GM23338 (cell line): ENCODE data around the gene TMEM252. TPM values are rescaled to one million over a fixed set of nuclear protein-coding genes. Genes with fewer than 3 reads are reported as not detected.

Experiments used
- ATAC-seq: fragments of 200-7000 bp; cut with Tn5 transposase; 3 replicates; pipeline ENCODE4 v1.9.1; 2020
- DNase-seq: peaks from one replicate; pipeline ENCODE4 v3.0.0-alpha.2; 2015; ENCODE audit warnings: low spot score
- H2AFZ ChIP-seq: fragments of 200-600 bp; sonication (generic); 2 replicates; pipeline ENCODE4 v1.8.0; 2016; ENCODE audit warnings: antibody characterized with exemption, mild to moderate bottlenecking, moderate library complexity
- H3F3A ChIP-seq: fragments of 200-600 bp; sonication (generic); replicated peaks from 2 replicates; pipeline ENCODE4 v1.8.0; 2017; ENCODE audit warnings: antibody characterized with exemption, mixed run types, low read depth
- H3K27ac ChIP-seq: fragments of 200-600 bp; sonication (generic); 2 replicates; pipeline ENCODE4 v1.6.1; 2016; ENCODE audit warnings: low read depth
- H3K27me3 ChIP-seq: fragments of 200-600 bp; sonication (generic); 2 replicates; pipeline ENCODE4 v1.8.0; 2016; ENCODE audit warnings: mild to moderate bottlenecking, mixed run types, moderate library complexity; ENCODE audit not compliant: insufficient read depth
- H3K36me3 ChIP-seq: fragments of 200-600 bp; sonication (generic); 2 replicates; pipeline ENCODE4 v1.8.0; 2016; ENCODE audit warnings: mild to moderate bottlenecking; ENCODE audit not compliant: insufficient read depth
- H3K4me1 ChIP-seq: fragments of 200-600 bp; sonication (generic); 2 replicates; pipeline ENCODE4 v1.8.0; 2016; ENCODE audit warnings: mild to moderate bottlenecking, moderate library complexity; ENCODE audit not compliant: insufficient read depth
- H3K4me2 ChIP-seq: fragments of 200-600 bp; sonication (generic); 2 replicates; pipeline ENCODE4 v1.7.1; 2017; ENCODE audit warnings: mixed run types
- H3K4me3 ChIP-seq: fragments of 200-600 bp; sonication (generic); 2 replicates; pipeline ENCODE4 v1.6.1; 2016; ENCODE audit warnings: mixed run types
- H3K79me2 ChIP-seq: fragments of 200-600 bp; sonication (generic); replicated peaks from 2 replicates; pipeline ENCODE4 v1.8.0; 2017; ENCODE audit warnings: mild to moderate bottlenecking; ENCODE audit not compliant: insufficient read depth
- H3K9me2 ChIP-seq: fragments of 200-600 bp; sonication (generic); 2 replicates; pipeline ENCODE4 v1.8.0; 2017; ENCODE audit not compliant: insufficient read depth
- H4K20me1 ChIP-seq: fragments of 200-600 bp; sonication (generic); replicated peaks from 2 replicates; pipeline ENCODE4 v1.8.0; 2017; ENCODE audit warnings: mild to moderate bottlenecking; ENCODE audit not compliant: insufficient read depth
- H3K27ac Mint-ChIP-seq: 2 replicates; pipeline ENCODE4 v1.8.0; 2020; ENCODE audit warnings: inconsistent platforms, mild to moderate bottlenecking, moderate library complexity, mixed read lengths
- H3K27me3 Mint-ChIP-seq: 3 replicates; pipeline ENCODE4 v1.8.0; 2022; ENCODE audit warnings: low read depth, mild to moderate bottlenecking, moderate library complexity, mixed read lengths, inconsistent platforms; ENCODE audit not compliant: insufficient read depth, poor library complexity
- H3K36me3 Mint-ChIP-seq: 3 replicates; pipeline ENCODE4 v1.8.0; 2021; ENCODE audit warnings: low read depth, mild to moderate bottlenecking, inconsistent platforms, moderate library complexity, mixed read lengths
- H3K4me1 Mint-ChIP-seq: 3 replicates; pipeline ENCODE4 v1.8.0; 2020; ENCODE audit warnings: mild to moderate bottlenecking, inconsistent platforms, mixed read lengths
- H3K4me3 Mint-ChIP-seq: 3 replicates; pipeline ENCODE4 v1.8.0; 2021; ENCODE audit warnings: moderate library complexity, mild to moderate bottlenecking, inconsistent platforms, mixed read lengths
- H3K9me3 Mint-ChIP-seq: 3 replicates; pipeline ENCODE4 v1.8.0; 2020; ENCODE audit warnings: moderate library complexity, mild to moderate bottlenecking, inconsistent platforms, mixed read lengths
- CREB1 ChIP-seq: fragments of 250-450 bp; sonication (Bioruptor Pico); IDR thresholded peaks from 2 replicates; pipeline ENCODE4 v1.5.0; 2020; ENCODE audit warnings: low read depth, mild to moderate bottlenecking, moderate library complexity
- CTCF ChIP-seq, 2 experiments: fragments of 200-600 bp in 1 of 2; sonication (generic) in 1 of 2; conservative IDR thresholded peaks; 2 replicates each; pipeline versions ENCODE4 v1.5.1 to v1.6.1; 2016 to 2017; ENCODE audit warnings: antibody characterized with exemption in 2 of 2, low read depth in 2 of 2, mild to moderate bottlenecking in 2 of 2, moderate library complexity in 1 of 2
- EZH2 ChIP-seq: fragments of 200-600 bp; sonication (generic); IDR thresholded peaks from one replicate; pipeline ENCODE4 v1.8.0; 2017; ENCODE audit warnings: antibody characterized with exemption, mild to moderate bottlenecking, low read depth; ENCODE audit not compliant: unreplicated experiment
- EZH2phosphoT487 ChIP-seq: fragments of 200-600 bp; sonication (generic); IDR thresholded peaks from one replicate; pipeline ENCODE4 v1.8.1; 2018; ENCODE audit warnings: antibody characterized with exemption; ENCODE audit not compliant: unreplicated experiment
- JUNB ChIP-seq: IDR thresholded peaks from one replicate; pipeline ENCODE4 v1.6.1; 2016; ENCODE audit warnings: antibody characterized with exemption; ENCODE audit not compliant: unreplicated experiment
- NANOG ChIP-seq: IDR thresholded peaks from 2 replicates; pipeline ENCODE4 v1.6.1; 2016; ENCODE audit warnings: antibody characterized with exemption, borderline replicate concordance
- POLR2AphosphoS5 ChIP-seq: IDR thresholded peaks from 2 replicates; pipeline ENCODE4 v1.6.1; 2016; ENCODE audit warnings: antibody characterized with exemption, low read depth
- REST ChIP-seq: IDR thresholded peaks from one replicate; pipeline ENCODE4 v1.6.1; 2018; ENCODE audit warnings: antibody characterized with exemption; ENCODE audit not compliant: unreplicated experiment
- STAT1 ChIP-seq: IDR thresholded peaks from one replicate; pipeline ENCODE4 v1.6.1; 2016; ENCODE audit warnings: antibody characterized with exemption; ENCODE audit not compliant: unreplicated experiment
- ZNF114 ChIP-seq: fragments of 250-450 bp; sonication (Bioruptor Pico); IDR thresholded peaks from 2 replicates; pipeline ENCODE4 v1.5.0; 2020; ENCODE audit warnings: mild to moderate bottlenecking, moderate library complexity
- ZNF331 ChIP-seq: fragments of 250-450 bp; sonication (Bioruptor Pico); IDR thresholded peaks from 2 replicates; pipeline ENCODE4 v1.5.0; 2020; ENCODE audit warnings: low read depth, mild to moderate bottlenecking, moderate library complexity
- ZNF462 ChIP-seq: fragments of 250-450 bp; sonication (Bioruptor Pico); IDR thresholded peaks from 2 replicates; pipeline ENCODE4 v1.5.0; 2020; ENCODE audit warnings: mild to moderate bottlenecking, moderate library complexity
- polyA plus RNA-seq: library from polyadenylated mRNA; unstranded; fragments of >200 nt; fragmentation: Nextera tagmentation; extraction: Ambion mirVana; gene quantifications from 2 replicates; pipeline ENCODE4 v1.2.1, GENCODE V29; 2016
- total RNA-seq: library from RNA; depleted of rRNA; stranded (reverse); fragments of >200 nt; shearing (Covaris generic); gene quantifications from 2 replicates; pipeline ENCODE4 v1.2.3, GENCODE V29; 2014

The TMEM252 gene
- total and polyA plus RNA-seq, 2 experiments from 2014 or later, result not detected

- TF ChIP-seq JUNB (no peak), POLR2AphosphoS5 (no peak), CREB1 (CRISPR knock-in tag) (no peak), NANOG (no peak), ZNF462 (CRISPR knock-in tag) (no peak), ZNF331 (CRISPR knock-in tag) (no peak)
These were observed 26.7 kb downstream of the TMEM252 start (continued) for GRCh38 chr9:68513981-68514380.

GRCh38 chr9:68513385-68513784 lies 27.3 kb downstream of the TMEM252 start:
- Histone ChIP-seq H3K4me1 (peaks cover 13% of the 10 kb centered on the region), H2AFZ (no peak overlapping the region), H3K4me2 (no peak overlapping the region), H3F3A (no peaks in the 10 kb centered on the region), H3K79me2 (no peaks in the 10 kb centered on the region), H3K4me3 (no peak overlapping the region), H4K20me1 (peaks cover 13% of the 10 kb centered on the region), H3K27me3 (peaks cover 96% of the 10 kb centered on the region), H3K36me3 (no peaks in the 10 kb centered on the region), H3K9me2 (no peaks in the 10 kb centered on the region), H3K27ac (no peak overlapping the region)
- peaks cover 11% of the 10 kb centered on the region for H3K9me3 Mint-ChIP-seq
- no peak overlapping the region for H3K27ac Mint-ChIP-seq
- ATAC-seq (no peak), DNase-seq (no peak)
- TF ChIP-seq STAT1, result no peak
- no peak for TF ChIP-seq REST
- no peak for TF ChIP-seq JUNB
- TF ChIP-seq CREB1 (CRISPR knock-in tag), result no peak
- no peak for TF ChIP-seq ZNF114 (CRISPR knock-in tag)
- TF ChIP-seq CTCF (conservative IDR thresholded peaks at IDR 0.05; ENCODE audit: low read depth in 2 of 2), result no peak
- TF ChIP-seq NANOG, result no peak
- TF ChIP-seq ZNF331 (CRISPR knock-in tag), result no peak
- TF ChIP-seq EZH2phosphoT487, result no peak
- TF ChIP-seq EZH2, result no peak
- H3K4me1 Mint-ChIP-seq, result peaks cover 20% of the 10 kb centered on the region
- peaks cover 72% of the 10 kb centered on the region for H3K27me3 Mint-ChIP-seq
- no peak overlapping the region for H3K4me3 Mint-ChIP-seq
- H3K36me3 Mint-ChIP-seq, result peaks cover 7% of the 10 kb centered on the region; the same call in 1 of the 3 replicates
